Measurements from ENCODE around the gene TRPV4.

TRPV4 gene

DNA sequence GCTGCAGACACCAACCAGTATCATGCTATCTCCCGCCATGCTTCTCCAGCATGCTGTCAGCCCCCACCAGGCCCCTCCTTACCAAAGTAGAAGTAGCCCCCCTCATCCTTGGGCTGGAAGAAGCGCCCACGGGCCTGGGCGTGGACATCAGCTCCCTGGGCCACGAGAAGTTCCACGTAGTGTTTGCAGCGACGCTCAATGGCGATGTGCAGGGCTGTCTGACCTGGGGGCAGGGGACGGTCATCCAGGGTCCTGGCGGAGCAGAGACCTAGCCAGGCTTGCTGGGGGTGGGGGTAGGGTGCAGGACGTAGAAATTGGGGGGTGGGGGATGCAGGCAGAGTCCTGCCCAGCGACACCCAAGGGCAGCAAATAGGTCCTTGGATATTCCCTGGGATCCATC, 32.7 kb downstream of the TRPV4 start:
- TF ChIP-seq, protein P1, sequence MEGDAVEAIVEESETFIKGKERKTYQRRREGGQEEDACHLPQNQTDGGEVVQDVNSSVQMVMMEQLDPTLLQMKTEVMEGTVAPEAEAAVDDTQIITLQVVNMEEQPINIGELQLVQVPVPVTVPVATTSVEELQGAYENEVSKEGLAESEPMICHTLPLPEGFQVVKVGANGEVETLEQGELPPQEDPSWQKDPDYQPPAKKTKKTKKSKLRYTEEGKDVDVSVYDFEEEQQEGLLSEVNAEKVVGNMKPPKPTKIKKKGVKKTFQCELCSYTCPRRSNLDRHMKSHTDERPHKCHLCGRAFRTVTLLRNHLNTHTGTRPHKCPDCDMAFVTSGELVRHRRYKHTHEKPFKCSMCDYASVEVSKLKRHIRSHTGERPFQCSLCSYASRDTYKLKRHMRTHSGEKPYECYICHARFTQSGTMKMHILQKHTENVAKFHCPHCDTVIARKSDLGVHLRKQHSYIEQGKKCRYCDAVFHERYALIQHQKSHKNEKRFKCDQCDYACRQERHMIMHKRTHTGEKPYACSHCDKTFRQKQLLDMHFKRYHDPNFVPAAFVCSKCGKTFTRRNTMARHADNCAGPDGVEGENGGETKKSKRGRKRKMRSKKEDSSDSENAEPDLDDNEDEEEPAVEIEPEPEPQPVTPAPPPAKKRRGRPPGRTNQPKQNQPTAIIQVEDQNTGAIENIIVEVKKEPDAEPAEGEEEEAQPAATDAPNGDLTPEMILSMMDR (conservative IDR thresholded peaks at IDR 0.05) = no peak
- no peak overlapping the region for H3K27ac ChIP-seq

- TF ChIP-seq, protein P1 (conservative IDR thresholded peaks at IDR 0.05) = no peak
- no peak overlapping the region for H3K27ac ChIP-seq
Measured at GRCh38 chr12:109798691-109799090, 34.5 kb downstream of the TRPV4 start.

GRCh38 chr12:109797905-109798669, 35.1 kb downstream of the TRPV4 start:
- TF ChIP-seq, protein P1 (conservative IDR thresholded peaks at IDR 0.05) = peak; percentile 49
- no peak overlapping the region for H3K27ac ChIP-seq

- H3K27ac ChIP-seq = no peak overlapping the region
- TF ChIP-seq, protein P1 (conservative IDR thresholded peaks at IDR 0.05) = no peak
Measured at GRCh38 chr12:109796057-109796456, 37.1 kb downstream of the TRPV4 start.

DNA sequence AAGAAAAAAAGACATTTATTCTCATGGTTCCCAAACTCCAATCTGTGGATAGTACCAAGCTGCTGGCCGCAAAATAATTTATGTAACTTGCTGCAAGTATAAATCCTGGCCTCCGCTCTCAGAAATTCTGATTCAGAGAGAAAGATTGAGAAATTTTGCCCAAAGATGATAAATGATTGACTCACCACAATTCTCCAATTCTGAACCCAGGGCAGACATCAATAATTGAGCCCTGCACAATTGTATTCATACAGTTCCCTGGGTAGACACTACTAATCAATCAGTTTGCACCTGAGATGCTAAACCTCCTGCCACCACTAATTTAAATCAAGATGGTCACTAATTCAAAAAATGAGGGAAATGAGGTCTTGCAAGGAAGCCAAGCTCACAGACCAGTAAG, 38.2 kb downstream of the TRPV4 start:
- TF ChIP-seq, protein P1 (conservative IDR thresholded peaks at IDR 0.05) = no peak
- no peak overlapping the region for H3K27ac ChIP-seq

DNA sequence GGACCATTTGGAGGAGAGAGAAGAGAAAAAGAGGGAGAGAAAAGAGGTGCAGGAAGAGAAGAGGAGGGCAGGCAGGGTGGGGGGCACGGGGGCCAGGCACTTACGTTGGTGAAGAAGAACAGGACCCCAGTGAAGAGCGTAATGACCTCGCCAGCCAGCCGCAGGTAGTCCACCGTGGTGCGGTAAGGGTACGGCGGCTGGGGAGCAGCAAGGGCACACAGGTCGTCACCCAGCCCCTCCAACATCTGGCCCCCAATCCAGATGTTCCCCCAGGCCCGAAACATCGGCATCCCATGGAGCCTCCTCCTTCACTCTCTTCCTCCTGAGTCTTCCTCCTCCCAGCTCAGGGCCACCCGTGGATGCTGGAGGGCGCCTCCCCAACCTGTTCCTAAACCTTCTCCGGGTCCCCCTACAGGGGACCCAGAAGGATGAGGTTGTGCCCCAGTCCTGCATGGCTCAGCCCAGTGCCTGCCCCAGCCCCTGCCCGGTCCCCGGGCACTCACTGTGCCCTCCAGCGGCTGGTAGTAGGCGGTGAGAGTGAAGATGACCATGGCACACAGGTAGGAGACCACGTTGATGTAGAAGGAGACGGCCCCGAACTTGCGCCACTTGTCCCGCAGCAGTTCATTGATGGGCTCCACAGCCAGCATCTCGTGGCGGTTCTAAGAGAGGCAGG, 39.2 kb downstream of the TRPV4 start:
- TF ChIP-seq, protein P1 (conservative IDR thresholded peaks at IDR 0.05) = no peak
- no peak overlapping the region for H3K27ac ChIP-seq

GRCh38 chr12:109793411-109793810, 39.8 kb downstream of the TRPV4 start:
- TF ChIP-seq, protein P1 (conservative IDR thresholded peaks at IDR 0.05) = no peak
- no peak overlapping the region for H3K27ac ChIP-seq
